Large intestine (tissue), 3 donors: ENCODE measurements around the gene TAF12. TPM values are rescaled to one million over a fixed set of nuclear protein-coding genes. Genes with fewer than 3 reads are reported as not detected.

Experiments used
- DNase-seq, 2 donors: peaks; one replicate each; pipeline versions ENCODE4 v3.0.0 to v3.0.0-alpha.2; 2013
- H3K27ac ChIP-seq: one replicate; pipeline ENCODE4 v1.5.1; 2013; ENCODE audit warnings: low read length
- H3K27me3 ChIP-seq: 2 replicates; pipeline ENCODE4 v1.6.1; 2013; ENCODE audit warnings: low read length; ENCODE audit not compliant: control insufficient read depth, insufficient read depth
- H3K36me3 ChIP-seq: 2 replicates; pipeline ENCODE4 v1.6.1; 2013; ENCODE audit warnings: low read length; ENCODE audit not compliant: control insufficient read depth, insufficient read depth
- H3K4me1 ChIP-seq: one replicate; pipeline ENCODE4 v1.6.1; 2013; ENCODE audit warnings: low read length; ENCODE audit not compliant: control insufficient read depth, insufficient read depth
- H3K4me3 ChIP-seq: one replicate; pipeline ENCODE4 v1.5.1; 2013; ENCODE audit warnings: low read length
- H3K9me3 ChIP-seq: one replicate; pipeline ENCODE4 v1.6.1; 2013; ENCODE audit warnings: mild to moderate bottlenecking, low read depth, low read length, moderate library complexity; ENCODE audit not compliant: control insufficient read depth
- WGBS: methylation state at CpG from one replicate; pipeline ENCODE4 v1.1.5; 2013; ENCODE audit warnings: low lambda C conversion rate; ENCODE audit not compliant: insufficient coverage; 5-methylcytosine and 5-hydroxymethylcytosine counted together
- polyA plus RNA-seq: library from polyadenylated mRNA; unstranded; fragments of 120-200 nt; gene quantifications from one replicate; pipeline ENCODE4 v1.2.1, GENCODE V29; 2013

The TAF12 gene
- polyA plus RNA-seq, 1 donor = 27.5 TPM

DNA sequence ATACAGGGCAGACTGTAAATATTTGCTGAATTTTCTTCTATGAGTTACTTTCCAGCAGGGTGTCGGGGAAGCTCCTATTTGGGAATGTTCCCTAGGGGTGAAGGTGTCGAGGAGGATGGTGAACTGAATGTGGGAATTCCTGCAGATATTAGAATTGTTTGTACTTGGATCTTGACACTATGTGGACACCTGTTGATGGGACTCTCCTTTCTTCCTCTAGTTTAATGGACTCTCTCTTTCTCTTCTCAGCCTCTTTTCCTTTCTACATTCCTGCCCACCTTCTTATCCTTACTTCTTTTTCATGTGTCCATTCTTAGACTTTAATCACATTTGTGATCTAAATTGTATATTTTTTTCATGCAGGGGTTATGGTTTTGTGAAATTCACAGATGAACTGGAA is 75.9 kb downstream of the TAF12 start:
- Histone ChIP-seq H3K4me1 (no peaks in the 10 kb centered on the region), H3K27me3 (no peaks in the 10 kb centered on the region), H3K27ac (no peak overlapping the region), H3K9me3 (no peaks in the 10 kb centered on the region), H3K36me3 (peaks cover 65% of the 10 kb centered on the region), H3K4me3 (no peak overlapping the region)
- no peak for DNase-seq
- no CpG with 5 or more reads among the region's 2 CpGs for WGBS

DNA sequence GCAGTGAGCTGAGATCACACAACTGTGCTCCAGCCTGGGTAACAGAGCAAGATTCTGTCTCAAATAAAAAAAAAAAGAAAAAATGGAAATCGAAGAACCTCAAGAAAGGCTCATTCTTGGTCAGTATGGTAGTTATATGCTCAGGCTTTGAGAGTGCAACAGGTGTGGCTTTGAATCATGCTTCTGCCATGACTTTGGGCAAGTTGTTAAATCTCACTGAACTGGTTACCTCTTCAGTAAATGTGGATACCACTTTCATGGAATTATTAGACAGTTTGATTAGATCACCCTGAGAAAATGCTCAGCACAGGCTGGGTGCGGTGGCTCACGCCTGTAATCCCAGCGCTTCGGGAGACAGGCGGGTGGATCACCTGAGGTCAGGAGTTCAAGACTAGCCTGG is 77.1 kb downstream of the TAF12 start:
- Histone ChIP-seq H3K36me3 (peaks cover 64% of the 10 kb centered on the region), H3K4me3 (no peak overlapping the region), H3K27me3 (no peaks in the 10 kb centered on the region), H3K27ac (no peak overlapping the region), H3K9me3 (no peaks in the 10 kb centered on the region), H3K4me1 (no peaks in the 10 kb centered on the region)
- no CpG with 5 or more reads among the region's 6 CpGs for WGBS
- no peak for DNase-seq

DNA sequence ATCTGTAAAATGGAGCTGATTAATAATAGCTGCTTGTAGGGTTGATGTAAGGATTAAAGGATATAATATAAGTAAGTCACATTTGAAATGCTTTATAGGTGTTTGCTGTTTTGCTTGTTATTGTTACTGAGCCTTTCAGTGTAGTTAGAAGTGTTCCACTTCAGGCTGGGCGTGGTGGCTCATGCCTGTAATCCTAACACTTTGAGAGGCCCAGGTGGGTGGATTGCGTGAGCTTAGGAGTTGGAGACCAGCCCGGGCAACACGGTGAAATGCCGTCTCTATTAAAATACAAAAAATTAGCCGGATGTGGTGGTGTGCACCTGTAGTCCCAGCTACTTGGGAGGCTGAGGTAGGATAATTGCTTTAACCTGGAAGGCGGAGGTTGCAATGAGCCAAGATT is 77.8 kb downstream of the TAF12 start:
- H3K27ac ChIP-seq = no peak overlapping the region

DNA sequence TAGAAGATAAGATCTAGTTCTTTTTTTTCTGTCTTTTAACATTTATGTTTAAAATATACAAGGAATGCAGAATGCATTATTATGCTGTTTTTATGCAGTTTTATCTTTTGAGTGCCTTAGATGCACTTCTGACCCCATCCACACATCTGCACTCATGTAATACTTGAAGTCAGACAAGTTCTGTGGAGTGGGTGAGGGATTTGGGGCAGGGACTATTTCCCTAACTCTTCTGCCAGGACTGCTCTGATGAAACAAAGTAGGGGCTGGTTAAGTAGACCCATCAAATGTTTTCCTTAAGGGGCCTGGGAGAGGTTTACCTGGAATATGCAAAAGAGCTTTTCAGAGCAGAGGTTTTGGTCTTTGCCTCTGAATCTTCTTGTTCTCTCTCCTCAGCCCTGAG is 78.6 kb downstream of the TAF12 start:
- Histone ChIP-seq H3K27me3 (no peaks in the 10 kb centered on the region), H3K27ac (no peak overlapping the region), H3K4me3 (no peak overlapping the region), H3K36me3 (peaks cover 69% of the 10 kb centered on the region), H3K4me1 (no peaks in the 10 kb centered on the region), H3K9me3 (no peaks in the 10 kb centered on the region)
- DNase-seq = no peak

More for the DNA sequence above, 77.8 kb downstream of the TAF12 start:
- Histone ChIP-seq H3K4me3 (no peak overlapping the region), H3K36me3 (peaks cover 64% of the 10 kb centered on the region), H3K4me1 (no peaks in the 10 kb centered on the region), H3K27me3 (no peaks in the 10 kb centered on the region), H3K9me3 (no peaks in the 10 kb centered on the region)
- no CpG with 5 or more reads among the region's 7 CpGs for WGBS
- no peak for DNase-seq

DNA sequence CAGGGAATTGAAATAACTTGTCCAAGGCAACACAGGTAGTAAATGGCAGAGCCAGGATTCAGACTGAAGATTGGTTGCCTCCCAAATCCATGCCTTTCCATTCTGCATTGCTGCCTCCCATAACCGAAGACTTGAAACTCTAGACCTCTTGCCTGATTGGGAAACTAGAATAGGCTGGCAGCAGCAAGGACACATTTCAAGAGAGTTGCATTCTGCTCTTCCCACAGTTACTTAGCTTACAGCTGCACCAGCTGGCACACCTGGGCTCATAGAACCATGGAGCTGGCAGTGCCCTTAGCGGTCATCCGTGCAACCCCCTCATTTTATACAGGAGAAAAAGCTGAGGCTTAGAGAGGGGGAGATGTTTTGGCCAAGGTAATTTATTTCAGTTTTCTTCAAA is 82.0 kb downstream of the TAF12 start:
- Histone ChIP-seq H3K36me3 (peaks cover 58% of the 10 kb centered on the region), H3K27ac (no peak overlapping the region), H3K27me3 (no peaks in the 10 kb centered on the region), H3K4me1 (no peaks in the 10 kb centered on the region), H3K4me3 (no peak overlapping the region), H3K9me3 (no peaks in the 10 kb centered on the region)
- no peak for DNase-seq
- WGBS = no CpG with 5 or more reads among the region's 3 CpGs

Other genes starting within 250 kb of the TAF12 start
- 46.2 TPM for gene RCC1, start 137.0 kb downstream of the TAF12 start, polyA plus RNA-seq
- 20.3 TPM for gene TRNAU1AP, start 90.0 kb downstream of the TAF12 start, polyA plus RNA-seq
- gene RAB42, start 50.8 kb downstream of the TAF12 start, polyA plus RNA-seq = 37.1 TPM
- not detected for gene RNU11, start 5.5 kb upstream of the TAF12 start, polyA plus RNA-seq
- gene GMEB1, start 25.7 kb upstream of the TAF12 start, polyA plus RNA-seq = 11.6 TPM
- gene YTHDF2, start 93.9 kb upstream of the TAF12 start, polyA plus RNA-seq = 59.4 TPM
- 1.5 TPM for gene OPRD1, start 169.1 kb upstream of the TAF12 start, polyA plus RNA-seq